GM19025 (cell line): ENCODE results near the gene SEPTIN12.

Experiments
- ATAC-seq: cut with Tn5 transposase; IDR thresholded peaks from one replicate; pipeline ENCODE4 v1.9.1; 2021; ENCODE audit warnings: mild to moderate bottlenecking, low read depth, moderate library complexity; ENCODE audit not compliant: unreplicated experiment

Gene SEPTIN12

GRCh38 chr16:4734730-4735535, 53.2 kb downstream of the SEPTIN12 start:
- peak; percentile 38 for ATAC-seq

GRCh38 chr16:4734063-4734729, 53.9 kb downstream of the SEPTIN12 start, which contains the start of the genes ANKS3 and DNAAF8:
TSS of gene ANKS3 (minus strand) at chr16:4734271. CDS start at chr16:4730149, 4,122 bp downstream.
TSS of gene DNAAF8 (plus strand) at chr16:4734537. CDS start at chr16:4736515, 1,978 bp downstream.
- ATAC-seq = peak; percentile 83

GRCh38 chr16:4733747-4734062, 54.4 kb downstream of the SEPTIN12 start:
- ATAC-seq = no peak

GRCh38 chr16:4733211-4733742, 54.9 kb downstream of the SEPTIN12 start:
- no peak for ATAC-seq

GRCh38 chr16:4729876-4730275, 58.3 kb downstream of the SEPTIN12 start:
- no peak for ATAC-seq

GRCh38 chr16:4728676-4729075, 59.5 kb downstream of the SEPTIN12 start:
- ATAC-seq = no peak
